H1 (cell line): Measurements from ENCODE around the gene CD46. TPM values are rescaled to one million over a fixed set of nuclear protein-coding genes. Genes with fewer than 3 reads are reported as not detected.

Experiments used
- CTCF ChIA-PET: fragments of 300-600 bp; sonication (Branson Sonifier 250); formaldehyde crosslinking; loops from one replicate; lab custom pipeline; 2021; ENCODE audit not compliant: partially characterized antibody; lab: Charles Lee
- POLR2A ChIA-PET: fragments of 300-600 bp; sonication (Branson Sonifier 250); formaldehyde crosslinking; loops from one replicate; lab custom pipeline; 2021; ENCODE audit warnings: inconsistent platforms; ENCODE audit not compliant: partially characterized antibody; lab: Charles Lee
- DNase-seq, 2 experiments: peaks; one replicate each; pipeline versions ENCODE4 v3.0.0 to v3.0.0-alpha.2; 2010 to 2022; ENCODE audit warnings: low spot score in 2 of 2, low read depth in 1 of 2, mixed read lengths in 1 of 2
- FAIRE-seq: peaks from 2 replicates; lab custom pipeline; 2011; peaks lifted over from hg19 to GRCh38; lab: Jason Lieb, UNC
- H2AFZ ChIP-seq: 2 replicates; pipeline ENCODE4 v1.8.1; 2012; ENCODE audit warnings: low read length, inconsistent platforms
- H2AK5ac ChIP-seq: 2 replicates; pipeline ENCODE4 v1.6.1; 2013; ENCODE audit warnings: low read depth, low read length
- H2BK120ac ChIP-seq: replicated peaks from 2 replicates; pipeline ENCODE3; 2013; ENCODE audit warnings: low read depth, low read length, inconsistent platforms
- H2BK12ac ChIP-seq: 2 replicates; pipeline ENCODE4 v1.6.1; 2013; ENCODE audit warnings: low read depth, low read length
- H2BK15ac ChIP-seq: 2 replicates; pipeline ENCODE4 v1.6.1; 2013; ENCODE audit warnings: low read length
- H2BK20ac ChIP-seq: 2 replicates; pipeline ENCODE4 v1.6.1; 2013; ENCODE audit warnings: low read length
- H2BK5ac ChIP-seq: 2 replicates; pipeline ENCODE4 v1.6.1; 2013; ENCODE audit warnings: low read depth, low read length
- H3K14ac ChIP-seq: 2 replicates; pipeline ENCODE4 v1.6.1; 2013; ENCODE audit warnings: inconsistent platforms; ENCODE audit not compliant: insufficient read length
- H3K18ac ChIP-seq: 2 replicates; pipeline ENCODE4 v1.6.1; 2013; ENCODE audit warnings: low read length; ENCODE audit errors: extremely low read depth
- H3K23ac ChIP-seq: 2 replicates; pipeline ENCODE4 v1.6.1; 2013; ENCODE audit warnings: inconsistent platforms; ENCODE audit not compliant: insufficient read length
- H3K23me2 ChIP-seq: 2 replicates; pipeline ENCODE4 v1.6.1; 2013; ENCODE audit warnings: low read depth, low read length
- H3K27ac ChIP-seq: 2 replicates; pipeline ENCODE4 v1.6.1; 2011; ENCODE audit warnings: low read depth, low read length, inconsistent platforms
- H3K27me3 ChIP-seq, 4 experiments: replicated peaks in 1 of 4; 1 replicate in 1 of 4; 2 replicates in 3 of 4; pipeline versions ENCODE4 v1.6.1 to v1.8.1; 2011 to 2013; ENCODE audit warnings: low read length in 3 of 4, mild to moderate bottlenecking in 3 of 4, inconsistent platforms in 2 of 4, mixed read lengths in 2 of 4, moderate library complexity in 1 of 4; ENCODE audit not compliant: control insufficient read depth in 3 of 4, insufficient read depth in 3 of 4; ENCODE audit errors: extremely low read depth in 1 of 4
- H3K36me3 ChIP-seq, 4 experiments: 2 replicates each; pipeline versions ENCODE4 v1.6.1 to v1.8.1; 2011 to 2013; ENCODE audit warnings: mild to moderate bottlenecking in 4 of 4, low read length in 3 of 4, moderate library complexity in 2 of 4, control low read depth in 1 of 4, inconsistent platforms in 1 of 4; ENCODE audit not compliant: insufficient read depth in 4 of 4, control insufficient read depth in 2 of 4
- H3K4ac ChIP-seq: replicated peaks from 2 replicates; pipeline ENCODE3; 2013; ENCODE audit warnings: low read length, low read depth, mixed read lengths, inconsistent platforms; ENCODE audit not compliant: insufficient read length
- H3K4me1 ChIP-seq, 4 experiments: replicated peaks in 1 of 4; 1 replicate in 1 of 4; 2 replicates in 3 of 4; pipeline versions ENCODE4 v1.6.1 to v1.8.1; 2011 to 2013; ENCODE audit warnings: low read length in 3 of 4, inconsistent platforms in 2 of 4, mixed read lengths in 1 of 4; ENCODE audit not compliant: insufficient read depth in 4 of 4, control insufficient read depth in 3 of 4
- H3K4me2 ChIP-seq, 2 experiments: 2 replicates each; pipeline versions ENCODE4 v1.6.1 to v1.8.1; 2011 to 2013; ENCODE audit warnings: low read depth in 2 of 2, low read length in 2 of 2, control low read depth in 1 of 2, inconsistent platforms in 1 of 2, mild to moderate bottlenecking in 1 of 2; ENCODE audit not compliant: insufficient read depth in 1 of 2
- H3K4me3 ChIP-seq, 4 experiments: fragments of 200-600, 300-600 bp in 1 of 4; sonication (generic), shearing (Covaris generic), sonication (Bioruptor Twin) in 1 of 4; 2 replicates each; pipeline versions ENCODE4 v1.5.1 to v1.8.1; 2011 to 2016; ENCODE audit warnings: low read length in 4 of 4, low read depth in 3 of 4, control low read depth in 2 of 4, inconsistent platforms in 2 of 4, mild to moderate bottlenecking in 2 of 4, mixed read lengths in 1 of 4, moderate library complexity in 1 of 4; ENCODE audit not compliant: insufficient read depth in 2 of 4; ENCODE audit errors: extremely low read depth in 1 of 4
- H3K56ac ChIP-seq: replicated peaks from 2 replicates; pipeline ENCODE3; 2013; ENCODE audit warnings: low read depth, mild to moderate bottlenecking, mixed read lengths, low read length, inconsistent platforms; ENCODE audit not compliant: insufficient read length
- H3K79me1 ChIP-seq: 2 replicates; pipeline ENCODE4 v1.6.1; 2013; ENCODE audit warnings: low read depth, low read length, control low read depth
- H3K79me2 ChIP-seq, 2 experiments: 2 replicates each; pipeline versions ENCODE4 v1.6.1 to v1.8.1; 2012 to 2013; ENCODE audit warnings: low read length in 2 of 2, mild to moderate bottlenecking in 2 of 2, inconsistent platforms in 1 of 2; ENCODE audit not compliant: insufficient read depth in 2 of 2, control insufficient read depth in 1 of 2
- H3K9ac ChIP-seq, 4 experiments: replicated peaks in 1 of 4; 1 replicate in 1 of 4; 2 replicates in 3 of 4; pipeline versions ENCODE4 v1.6.1 to v1.8.1; 2011 to 2013; ENCODE audit warnings: low read depth in 3 of 4, low read length in 3 of 4, control low read depth in 2 of 4, mild to moderate bottlenecking in 2 of 4, moderate library complexity in 2 of 4, inconsistent platforms in 1 of 4; ENCODE audit errors: extremely low read depth in 1 of 4
- H3K9me3 ChIP-seq, 2 experiments: 2 replicates each; pipeline versions ENCODE4 v1.6.1 to v1.8.1; 2012 to 2013; ENCODE audit warnings: mild to moderate bottlenecking in 2 of 2, moderate library complexity in 2 of 2, control low read depth in 1 of 2, inconsistent platforms in 1 of 2, low read depth in 1 of 2, low read length in 1 of 2, mixed read lengths in 1 of 2; ENCODE audit not compliant: insufficient read depth in 2 of 2
- H4K20me1 ChIP-seq, 2 experiments: replicated peaks in 1 of 2; 2 replicates each; pipeline versions ENCODE3 to v1.8.1; 2011 to 2013; ENCODE audit warnings: inconsistent platforms in 2 of 2, low read length in 2 of 2, mild to moderate bottlenecking in 1 of 2; ENCODE audit not compliant: insufficient read depth in 2 of 2, control insufficient read depth in 1 of 2
- H4K5ac ChIP-seq: 2 replicates; pipeline ENCODE4 v1.6.1; 2013; ENCODE audit warnings: low read length, low read depth, mixed read lengths, inconsistent platforms; ENCODE audit not compliant: insufficient read length
- H4K8ac ChIP-seq: 2 replicates; pipeline ENCODE4 v1.8.0; 2013; ENCODE audit warnings: mild to moderate bottlenecking, moderate library complexity, low read length, inconsistent platforms; ENCODE audit not compliant: insufficient read depth; ENCODE audit errors: extremely low read depth
- H4K91ac ChIP-seq: replicated peaks from 2 replicates; pipeline ENCODE3; 2013; ENCODE audit warnings: low read length, mixed read lengths, inconsistent platforms; ENCODE audit not compliant: insufficient read length
- ATF2 ChIP-seq: IDR thresholded peaks from 2 replicates; pipeline ENCODE4 v1.6.1; 2012; ENCODE audit warnings: low read length, inconsistent platforms
- CTBP2 ChIP-seq: IDR thresholded peaks from 2 replicates; pipeline ENCODE4 v1.7.0; 2011; ENCODE audit warnings: borderline replicate concordance, mild to moderate bottlenecking, moderate library complexity, mixed read lengths, low read length; ENCODE audit not compliant: insufficient read depth, insufficient read length
- POLR2AphosphoS5 ChIP-seq: IDR thresholded peaks from 2 replicates; pipeline ENCODE4 v1.6.1; 2011; ENCODE audit warnings: low read depth, low read length
- RXRA ChIP-seq: IDR thresholded peaks from 2 replicates; pipeline ENCODE4 v1.6.1; 2011; ENCODE audit warnings: low read depth, mild to moderate bottlenecking, low read length, moderate library complexity; ENCODE audit not compliant: insufficient read depth
- SAP30 ChIP-seq: fragments of 300-600 bp; sonication (generic); IDR thresholded peaks from 2 replicates; pipeline ENCODE4 v1.7.1; 2012; ENCODE audit warnings: low read length, moderate library complexity, mild to moderate bottlenecking, inconsistent platforms; ENCODE audit not compliant: insufficient read depth, insufficient replicate concordance
- WGBS, 2 experiments: shearing (Covaris generic) in 1 of 2; methylation state at CpG; one replicate each; pipeline versions ENCODE4 v1.1.6 to v1.1.7; 2013 to 2015; ENCODE audit warnings: low lambda C conversion rate in 2 of 2, mixed read lengths in 2 of 2, inconsistent platforms in 1 of 2, low coverage in 1 of 2, missing lambda C conversion rate in 1 of 2; ENCODE audit not compliant: insufficient replicate concordance in 2 of 2, insufficient coverage in 1 of 2, insufficient read length in 1 of 2; ENCODE audit errors: extremely low coverage in 1 of 2, missing lambda C conversion rate in 1 of 2; 5-methylcytosine and 5-hydroxymethylcytosine counted together
- long read RNA-seq, 2 experiments: library from RNA in 1 of 2; library from capped mRNA in 1 of 2; stranded (forward); transcript quantifications; one replicate each; pipeline ENCODE4 v2.0.0, GENCODE V29; 2021; ENCODE audit warnings: inconsistent platforms in 1 of 2
- polyA minus RNA-seq, 3 experiments: library from RNA; depleted of rRNA, polyadenylated mRNA; stranded (reverse); fragments of >200 nt; gene quantifications; 1 replicate in 2 of 3; 2 replicates in 1 of 3; pipeline ENCODE4 v1.2.3, GENCODE V29; 2011
- polyA plus RNA-seq, 7 experiments: library from polyadenylated mRNA; depleted of rRNA in 3 of 7; stranded (reverse) in 5 of 7; unstranded in 2 of 7; fragments of >200 nt in 5 of 7; fragments of 200-250 nt in 2 of 7; gene quantifications; 1 replicate in 5 of 7; 2 replicates in 1 of 7; 4 replicates in 1 of 7; pipeline versions ENCODE4 v1.2.1 to v1.2.3, GENCODE V29; 2011 to 2013; ENCODE audit warnings: missing spikeins in 2 of 7, mixed read lengths in 2 of 7
- total RNA-seq: library from RNA; stranded (reverse); fragmentation: NEBNext Ultra II Directional; extraction: Animal tissue kit (Norgen Biotek cat#: 25700); gene quantifications from 2 replicates; pipeline ENCODE4 v1.2.1, GENCODE V29; 2021

The CD46 gene
- total RNA-seq (112 and 113 TPM in 2 replicates), polyA plus RNA-seq (2011; rRNA removed) (46.4 and 60.9 TPM in 2 replicates), polyA minus RNA-seq (2011; rRNA and poly(A)+ RNA removed) (44.9 and 82.5 TPM in 2 replicates)
- polyA plus RNA-seq (2011; cell fraction: cytosol; rRNA removed), result 87.4 TPM
- polyA plus RNA-seq (2011; cell fraction: nucleus; rRNA removed), result 126 TPM
- 42.2 to 80.1 TPM (median 52.6 TPM) in 4 replicates for polyA plus RNA-seq (2012, experiment 1 of 2)
- 7.2 TPM for polyA plus RNA-seq (2012, experiment 2 of 2)
- 179 TPM for polyA plus RNA-seq (2013, experiment 1 of 2)
- 148 TPM for polyA plus RNA-seq (2013, experiment 2 of 2)
- 47.3 TPM for polyA minus RNA-seq (2011; cell fraction: cytosol; rRNA and poly(A)+ RNA removed)
- polyA minus RNA-seq (2011; cell fraction: nucleus; rRNA and poly(A)+ RNA removed), result 133 TPM
- long read RNA-seq, experiment 1, transcript CD46-203 (12 exons, 3,233 nt), result major isoform, 5 of 36 reads
- long read RNA-seq, experiment 1, partial matches to known transcripts, result 3 of 36 reads
- long read RNA-seq, experiment 1, other reads (novel, unspliced or antisense), result 26 of 36 reads
- long read RNA-seq, experiment 2, transcript CD46-203 (12 exons, 3,233 nt), result major isoform, 24 of 56 reads
- long read RNA-seq, experiment 2, transcript CD46-208 (13 exons, 3,326 nt), result minor isoform, 5 of 56 reads
- long read RNA-seq, experiment 2, transcript CD46-204 (11 exons, 3,188 nt), result minor isoform, 8 of 56 reads
- long read RNA-seq, experiment 2, partial matches to known transcripts, result 6 of 56 reads
- long read RNA-seq, experiment 2, other reads (novel, unspliced or antisense), result 12 of 56 reads

- H4K91ac ChIP-seq, result peak within 1 kb of the TSS; percentile 10
- H3K23me2 ChIP-seq, result peaks cover 2% of the 10 kb centered on the region; the same call in 1 of the 2 replicates
- no peak within 1 kb of the TSS for H2BK120ac ChIP-seq
- no peak within 1 kb of the TSS for H2BK20ac ChIP-seq
- H4K20me1 ChIP-seq, result peaks cover 18 to 25% of the 10 kb centered on the region in 2 experiments
- WGBS, 2 experiments, result 0% methylated on average over 53 of the region's 55 CpGs; no CpG with 5 or more reads in 1 of the 2 experiments
- H3K9ac ChIP-seq, result peak within 1 kb of the TSS; percentile 78 to 93 (median 84)
- H3K27me3 ChIP-seq, result no peaks in the 10 kb centered on the region
- H4K5ac ChIP-seq, result peak within 1 kb of the TSS; percentile 41
- H2BK5ac ChIP-seq, result peak within 1 kb of the TSS; percentile 92
- H3K4me2 ChIP-seq, result peak within 1 kb of the TSS; percentile 71 to 78
- H3K4ac ChIP-seq, result no peak within 1 kb of the TSS
- ChIA-PET CTCF (interaction anchor here (0.6 kb wide), 1 partner anchor 1073 kb away, joined by 3 read pairs; no protein-coding TSS in a partner anchor), POLR2A (interaction anchor here (0.6 to 1.3 kb wide), 5 partner anchors 22 to 66 kb away, joined by 3 to 6 read pairs (median 3); no protein-coding TSS in a partner anchor)
- H3K56ac ChIP-seq, result peak within 1 kb of the TSS; percentile 83
- peak within 1 kb of the TSS; percentile 97 to 99 (median 98) for H3K4me3 ChIP-seq
- H2AK5ac ChIP-seq, result no peak within 1 kb of the TSS
- H3K27ac ChIP-seq, result peak within 1 kb of the TSS; percentile 86
- no peak within 1 kb of the TSS for H3K14ac ChIP-seq
- no peak within 1 kb of the TSS; the same call in 1 of the 2 replicates for H2AFZ ChIP-seq
- no peak within 1 kb of the TSS for H3K23ac ChIP-seq
- peak within 1 kb of the TSS; percentile 84 for H3K18ac ChIP-seq
- no peaks in the 10 kb centered on the region; a peak in 1 of 8 replicates for H3K36me3 ChIP-seq
- H2BK15ac ChIP-seq, result no peak within 1 kb of the TSS; the same call in 1 of the 2 replicates
- H3K79me2 ChIP-seq, result peaks cover 41 to 63% of the 10 kb centered on the region in 2 experiments
- H2BK12ac ChIP-seq, result no peak within 1 kb of the TSS; the same call in 1 of the 2 replicates
- H3K79me1 ChIP-seq, result peaks cover 2% of the 10 kb centered on the region; the same call in 1 of the 2 replicates
- H3K4me1 ChIP-seq, result peaks cover 3 to 16% (median 11%) of the 10 kb centered on the region in 4 experiments
- peak within 1 kb of the TSS; percentile 96; the same call in 1 of the 2 replicates for H4K8ac ChIP-seq
- no peaks in the 10 kb centered on the region for H3K9me3 ChIP-seq
- DNase-seq (peak; percentile 78 to 92), FAIRE-seq (no peak)
- TF ChIP-seq RXRA, result no peak
- peak; percentile 77 for TF ChIP-seq POLR2AphosphoS5
- TF ChIP-seq ATF2, result no peak
- TF ChIP-seq CTBP2, result no peak
- peak; percentile 22 for TF ChIP-seq SAP30
These were observed at the start of gene CD46 for GRCh38 chr1:207751790-207752455. Gene CD46 (plus strand): TSS chr1:207752054. CDS start chr1:207752213, 159 bp downstream.
